Measurements from ENCODE around the gene MINDY2.

MINDY2 gene

GRCh38 chr15:58900631-58901030 lies 129.5 kb downstream of the MINDY2 start:
- no peaks in the 10 kb centered on the region for H3K27me3 ChIP-seq (ENCODE audit: control insufficient read depth, insufficient read depth, low read length)
- H3K9me3 ChIP-seq (ENCODE audit: control insufficient read depth, low read length): no peaks in the 10 kb centered on the region
- H2AFZ ChIP-seq: no peak overlapping the region
- no peak overlapping the region for H3K27ac ChIP-seq
- no peak overlapping the region for H3K9ac ChIP-seq
- peaks cover 4% of the 10 kb centered on the region for H3K79me2 ChIP-seq
- H3K4me1 ChIP-seq: no peaks in the 10 kb centered on the region
- no peak overlapping the region for H3K4me3 ChIP-seq (ENCODE audit: low read depth, low read length)
- H3K4me2 ChIP-seq (ENCODE audit: low read length): no peak overlapping the region
- H3K36me3 ChIP-seq (ENCODE audit: control insufficient read depth, insufficient read depth, low read length): no peaks in the 10 kb centered on the region
- TF ChIP-seq, protein P1, sequence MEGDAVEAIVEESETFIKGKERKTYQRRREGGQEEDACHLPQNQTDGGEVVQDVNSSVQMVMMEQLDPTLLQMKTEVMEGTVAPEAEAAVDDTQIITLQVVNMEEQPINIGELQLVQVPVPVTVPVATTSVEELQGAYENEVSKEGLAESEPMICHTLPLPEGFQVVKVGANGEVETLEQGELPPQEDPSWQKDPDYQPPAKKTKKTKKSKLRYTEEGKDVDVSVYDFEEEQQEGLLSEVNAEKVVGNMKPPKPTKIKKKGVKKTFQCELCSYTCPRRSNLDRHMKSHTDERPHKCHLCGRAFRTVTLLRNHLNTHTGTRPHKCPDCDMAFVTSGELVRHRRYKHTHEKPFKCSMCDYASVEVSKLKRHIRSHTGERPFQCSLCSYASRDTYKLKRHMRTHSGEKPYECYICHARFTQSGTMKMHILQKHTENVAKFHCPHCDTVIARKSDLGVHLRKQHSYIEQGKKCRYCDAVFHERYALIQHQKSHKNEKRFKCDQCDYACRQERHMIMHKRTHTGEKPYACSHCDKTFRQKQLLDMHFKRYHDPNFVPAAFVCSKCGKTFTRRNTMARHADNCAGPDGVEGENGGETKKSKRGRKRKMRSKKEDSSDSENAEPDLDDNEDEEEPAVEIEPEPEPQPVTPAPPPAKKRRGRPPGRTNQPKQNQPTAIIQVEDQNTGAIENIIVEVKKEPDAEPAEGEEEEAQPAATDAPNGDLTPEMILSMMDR (IDR thresholded peaks at IDR 0.05): no peak

DNA sequence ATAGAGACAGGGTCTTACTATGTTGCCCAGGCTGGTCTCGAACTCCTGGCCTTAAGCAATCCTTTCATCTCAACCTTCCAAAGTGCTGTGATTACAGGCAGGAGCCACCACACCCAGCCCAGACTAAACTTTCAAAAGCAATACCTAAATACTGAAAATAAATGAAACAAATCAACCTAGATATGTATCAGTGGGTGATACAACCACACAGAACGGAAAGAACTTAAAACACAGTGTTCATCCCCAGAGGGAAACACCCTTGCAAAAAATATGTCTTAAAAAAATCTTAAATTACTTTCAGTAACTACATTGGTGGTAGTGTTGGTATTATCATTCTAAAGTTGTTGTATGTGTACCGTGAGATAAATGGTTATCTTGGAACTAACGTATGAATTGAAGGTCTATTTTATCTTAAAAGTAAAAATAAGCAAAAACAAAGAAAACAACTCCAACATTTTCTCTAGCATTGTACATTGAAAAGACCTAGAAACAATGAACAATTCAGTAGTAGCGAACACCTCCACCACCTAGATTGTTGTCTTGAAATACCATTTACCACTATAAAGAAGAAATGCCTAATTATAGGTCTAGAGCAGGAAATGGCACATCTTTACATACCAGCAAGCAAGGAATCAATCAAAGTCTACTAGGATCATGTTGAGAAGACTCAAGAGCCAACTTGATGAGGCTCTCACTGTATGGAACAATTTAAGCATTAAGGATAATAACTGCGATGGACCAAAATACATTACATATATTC lies 137.6 kb downstream of the MINDY2 start:
- H3K27me3 ChIP-seq (ENCODE audit: control insufficient read depth, insufficient read depth, low read length): no peaks in the 10 kb centered on the region
- no peaks in the 10 kb centered on the region for H3K4me1 ChIP-seq
- peaks cover 4% of the 10 kb centered on the region for H3K79me2 ChIP-seq
- H3K27ac ChIP-seq: no peak overlapping the region
- H3K4me2 ChIP-seq (ENCODE audit: low read length): no peak overlapping the region
- TF ChIP-seq, protein P1 (IDR thresholded peaks at IDR 0.05): no peak
- H2AFZ ChIP-seq: no peak overlapping the region
- H3K36me3 ChIP-seq (ENCODE audit: control insufficient read depth, insufficient read depth, low read length): no peaks in the 10 kb centered on the region
- no peaks in the 10 kb centered on the region for H3K9me3 ChIP-seq (ENCODE audit: control insufficient read depth, low read length)
- H3K4me3 ChIP-seq (ENCODE audit: low read depth, low read length): no peak overlapping the region
- H3K9ac ChIP-seq: no peak overlapping the region

DNA sequence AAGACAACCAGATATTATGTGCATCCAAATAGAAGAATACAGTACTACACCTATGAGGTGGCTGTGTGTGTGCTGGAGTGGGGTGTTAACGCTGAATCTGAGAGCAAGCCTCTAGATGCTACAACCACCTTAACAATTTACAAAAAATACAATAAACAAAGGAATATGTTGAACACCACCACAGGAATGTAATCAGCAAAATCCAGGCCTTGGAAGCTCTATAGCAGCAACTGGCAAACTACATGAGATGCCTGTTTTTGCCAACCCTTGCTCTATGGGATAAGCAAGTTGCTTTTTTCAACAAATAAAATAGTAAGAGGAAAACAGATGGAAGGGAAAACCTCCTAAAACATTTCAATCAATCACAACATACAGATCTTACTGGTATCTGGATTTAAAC lies 138.5 kb downstream of the MINDY2 start:
- H2AFZ ChIP-seq: no peak overlapping the region
- H3K4me1 ChIP-seq: no peaks in the 10 kb centered on the region
- H3K79me2 ChIP-seq: peaks cover 3% of the 10 kb centered on the region
- TF ChIP-seq, protein P1 (IDR thresholded peaks at IDR 0.05): no peak
- no peak overlapping the region for H3K9ac ChIP-seq
- no peaks in the 10 kb centered on the region for H3K36me3 ChIP-seq (ENCODE audit: control insufficient read depth, insufficient read depth, low read length)
- no peak overlapping the region for H3K27ac ChIP-seq
- no peak overlapping the region for H3K4me3 ChIP-seq (ENCODE audit: low read depth, low read length)
- H3K27me3 ChIP-seq (ENCODE audit: control insufficient read depth, insufficient read depth, low read length): no peaks in the 10 kb centered on the region
- no peak overlapping the region for H3K4me2 ChIP-seq (ENCODE audit: low read length)
- H3K9me3 ChIP-seq (ENCODE audit: control insufficient read depth, low read length): no peaks in the 10 kb centered on the region

DNA sequence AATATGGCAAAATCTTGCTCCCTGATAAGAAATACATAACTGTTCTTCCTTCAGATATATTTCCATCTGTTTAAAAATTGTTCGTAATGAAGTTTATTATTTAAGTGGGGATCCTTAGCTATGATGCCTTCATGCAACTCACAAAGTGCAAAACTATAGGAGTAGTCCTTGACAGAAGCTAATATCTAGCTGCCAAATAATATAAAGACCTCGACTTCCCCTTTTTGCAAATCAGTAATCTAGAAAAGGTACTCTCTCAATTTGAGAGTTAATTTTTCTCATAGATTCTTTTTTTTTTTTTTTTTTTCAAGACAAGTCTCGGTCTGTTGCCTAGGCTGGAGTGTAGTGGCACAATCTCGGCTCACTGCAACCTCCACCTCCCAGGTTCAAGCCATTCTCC lies 139.4 kb downstream of the MINDY2 start:
- H3K36me3 ChIP-seq (ENCODE audit: control insufficient read depth, insufficient read depth, low read length): no peaks in the 10 kb centered on the region
- no peak overlapping the region for H3K9ac ChIP-seq
- no peaks in the 10 kb centered on the region for H3K9me3 ChIP-seq (ENCODE audit: control insufficient read depth, low read length)
- TF ChIP-seq, protein P1 (IDR thresholded peaks at IDR 0.05): no peak
- H3K4me2 ChIP-seq (ENCODE audit: low read length): no peak overlapping the region
- no peak overlapping the region for H3K4me3 ChIP-seq (ENCODE audit: low read depth, low read length)
- H2AFZ ChIP-seq: no peak overlapping the region
- no peaks in the 10 kb centered on the region for H3K4me1 ChIP-seq
- no peaks in the 10 kb centered on the region for H3K79me2 ChIP-seq
- no peaks in the 10 kb centered on the region for H3K27me3 ChIP-seq (ENCODE audit: control insufficient read depth, insufficient read depth, low read length)
- no peak overlapping the region for H3K27ac ChIP-seq

Measured in parathyroid adenoma (tissue), 2 donors.